ENCODE measurements around the gene PXDC1.
"Not testable (repeated sequence)": the region's sequence is repeated elsewhere in the genome, so short reads cannot be mapped to it uniquely, and the experiment has no call there.

PXDC1 gene

GRCh38 chr6:3782876-3783832 is 31.6 kb upstream of the PXDC1 start:
- DNase-seq, result no peak

GRCh38 chr6:3781504-3781903 is 30.0 kb upstream of the PXDC1 start:
- no peak for DNase-seq

- DNase-seq, result no peak
Observed at GRCh38 chr6:3779574-3779849, 28.0 kb upstream of the PXDC1 start.

- no peak for DNase-seq
Observed at GRCh38 chr6:3778701-3779573, 27.4 kb upstream of the PXDC1 start.

GRCh38 chr6:3777730-3778461 is 26.4 kb upstream of the PXDC1 start:
- no peak for DNase-seq

- no peak for DNase-seq
Observed at GRCh38 chr6:3776881-3777507, 25.5 kb upstream of the PXDC1 start.

- no peak for DNase-seq
Observed at GRCh38 chr6:3775847-3776246, 24.3 kb upstream of the PXDC1 start.

- no peak for DNase-seq
Observed at GRCh38 chr6:3775386-3775785, 23.9 kb upstream of the PXDC1 start.

- DNase-seq, result no peak
Observed at GRCh38 chr6:3773678-3774298, 22.3 kb upstream of the PXDC1 start.

GRCh38 chr6:3772127-3772999 is 20.9 kb upstream of the PXDC1 start:
- not testable (repeated sequence) for DNase-seq

- DNase-seq, result no peak
Observed at GRCh38 chr6:3771407-3772011, 20.0 kb upstream of the PXDC1 start.

- no peak for DNase-seq
Observed at GRCh38 chr6:3770023-3770720, 18.7 kb upstream of the PXDC1 start.

GRCh38 chr6:3769610-3770009 is 18.1 kb upstream of the PXDC1 start:
- DNase-seq, result no peak

GRCh38 chr6:3768502-3768901 is 17.0 kb upstream of the PXDC1 start:
- no peak for DNase-seq

- DNase-seq, result not testable (repeated sequence)
Observed at GRCh38 chr6:3767483-3767882, 16.0 kb upstream of the PXDC1 start.

GRCh38 chr6:3766214-3766613 is 14.7 kb upstream of the PXDC1 start:
- DNase-seq, result no peak

GRCh38 chr6:3765415-3765814 is 13.9 kb upstream of the PXDC1 start:
- no peak for DNase-seq

GRCh38 chr6:3764516-3765335 is 13.2 kb upstream of the PXDC1 start:
- no peak for DNase-seq

- no peak for DNase-seq
Observed at GRCh38 chr6:3762852-3763251, 11.3 kb upstream of the PXDC1 start.

All from CD4-positive, alpha-beta T cell treated with Interleukin-6 for 4 hours (primary cell).